Fibroblast of lung (primary cell): ENCODE measurements around the gene ZNF688. TPM values are rescaled to one million over a fixed set of nuclear protein-coding genes. Genes with fewer than 3 reads are reported as not detected.
A peak's percentile ranks its signal among the peaks of the same experiment; 100 is the strongest.

Source experiments
- DNase-seq, 2 donors: peaks; one replicate each; pipeline versions ENCODE4 v3.0.0 to v3.0.0-alpha.2; 2010; ENCODE audit warnings: low read depth in 2 of 2
- H2AFZ ChIP-seq: 2 replicates; pipeline ENCODE4 v1.5.1; 2012; ENCODE audit warnings: low read length, control low read depth, inconsistent platforms
- H3K27ac ChIP-seq: 2 replicates; pipeline ENCODE4 v1.5.1; 2011; ENCODE audit warnings: low read length, control low read depth; ENCODE audit not compliant: insufficient read depth
- H3K27me3 ChIP-seq: 2 replicates; pipeline ENCODE4 v1.5.1; 2011; ENCODE audit warnings: mild to moderate bottlenecking, low read length; ENCODE audit not compliant: control insufficient read depth, insufficient read depth
- H3K36me3 ChIP-seq: 2 replicates; pipeline ENCODE4 v1.5.1; 2011; ENCODE audit warnings: low read length; ENCODE audit not compliant: control insufficient read depth, insufficient read depth
- H3K4me1 ChIP-seq: 2 replicates; pipeline ENCODE4 v1.5.1; 2011; ENCODE audit warnings: low read length; ENCODE audit not compliant: control insufficient read depth, insufficient read depth; ENCODE audit errors: extremely low read depth
- H3K4me2 ChIP-seq: 2 replicates; pipeline ENCODE4 v1.5.1; 2011; ENCODE audit warnings: low read length, control low read depth; ENCODE audit not compliant: insufficient read depth; ENCODE audit errors: extremely low read depth
- H3K4me3 ChIP-seq, 4 experiments: fragments of 200-600 bp in 1 of 4; sonication (generic) in 1 of 4; replicated peaks in 1 of 4; 2 replicates each; pipeline ENCODE4 v1.5.1; 2011 to 2016; ENCODE audit warnings: low read length in 4 of 4, low read depth in 3 of 4, mild to moderate bottlenecking in 3 of 4, control low read depth in 2 of 4, inconsistent platforms in 1 of 4, mixed read lengths in 1 of 4; ENCODE audit not compliant: insufficient read depth in 1 of 4; ENCODE audit errors: control extremely low read depth in 1 of 4
- H3K79me2 ChIP-seq: 2 replicates; pipeline ENCODE4 v1.5.1; 2012; ENCODE audit warnings: mild to moderate bottlenecking, low read length, inconsistent platforms; ENCODE audit not compliant: control insufficient read depth, insufficient read depth
- H3K9ac ChIP-seq: 2 replicates; pipeline ENCODE4 v1.5.1; 2011; ENCODE audit warnings: mild to moderate bottlenecking, low read length, control low read depth; ENCODE audit not compliant: insufficient read depth
- H3K9me3 ChIP-seq: 2 replicates; pipeline ENCODE4 v1.5.1; 2012; ENCODE audit warnings: low read depth, low read length; ENCODE audit not compliant: control insufficient read depth, insufficient read depth
- H4K20me1 ChIP-seq: 2 replicates; pipeline ENCODE4 v1.5.1; 2011; ENCODE audit warnings: low read length; ENCODE audit not compliant: control insufficient read depth, insufficient read depth; ENCODE audit errors: extremely low read depth
- EZH2 ChIP-seq: IDR thresholded peaks from 2 replicates; pipeline ENCODE4 v1.5.1; 2012; ENCODE audit warnings: low read length, control low read depth, mild to moderate bottlenecking; ENCODE audit errors: missing control alignments
- polyA minus RNA-seq: library from RNA; depleted of rRNA, polyadenylated mRNA; stranded (reverse); fragments of >200 nt; gene quantifications from 2 replicates; pipeline ENCODE4 v1.2.3, GENCODE V29; 2011; ENCODE audit warnings: low replicate concordance
- polyA plus RNA-seq, 2 donors: library from polyadenylated mRNA; depleted of rRNA in 1 of 2; stranded (reverse) in 1 of 2; unstranded in 1 of 2; fragments of >200 nt; gene quantifications; 2 replicates each; pipeline ENCODE4 v1.2.1, GENCODE V29; 2011 to 2012; ENCODE audit warnings: missing spikeins in 1 of 2
- total RNA-seq: library from RNA; depleted of rRNA; stranded (reverse); fragments of >200 nt; gene quantifications from 2 replicates; pipeline ENCODE4 v1.2.1, GENCODE V29; 2014
- TF ChIP-seq, protein P1 (sequence below), 2 donors: IDR thresholded peaks in 1 of 2; conservative IDR thresholded peaks in 1 of 2; 1 replicate in 1 of 2; 2 replicates in 1 of 2; pipeline ENCODE4 v1.5.1; 2011 to 2012; ENCODE audit warnings: low read length in 2 of 2, control low read depth in 1 of 2, inconsistent platforms in 1 of 2, low read depth in 1 of 2, mild to moderate bottlenecking in 1 of 2

ZNF688 gene
- 10.3 and 12.9 TPM in 2 replicates for total RNA-seq
- 3.0 and 3.1 TPM in 2 replicates for polyA plus RNA-seq
- 4.6 and 7.3 TPM in 2 replicates for polyA plus RNA-seq (2012)
- 0.86 and 2.0 TPM in 2 replicates for polyA minus RNA-seq

DNA sequence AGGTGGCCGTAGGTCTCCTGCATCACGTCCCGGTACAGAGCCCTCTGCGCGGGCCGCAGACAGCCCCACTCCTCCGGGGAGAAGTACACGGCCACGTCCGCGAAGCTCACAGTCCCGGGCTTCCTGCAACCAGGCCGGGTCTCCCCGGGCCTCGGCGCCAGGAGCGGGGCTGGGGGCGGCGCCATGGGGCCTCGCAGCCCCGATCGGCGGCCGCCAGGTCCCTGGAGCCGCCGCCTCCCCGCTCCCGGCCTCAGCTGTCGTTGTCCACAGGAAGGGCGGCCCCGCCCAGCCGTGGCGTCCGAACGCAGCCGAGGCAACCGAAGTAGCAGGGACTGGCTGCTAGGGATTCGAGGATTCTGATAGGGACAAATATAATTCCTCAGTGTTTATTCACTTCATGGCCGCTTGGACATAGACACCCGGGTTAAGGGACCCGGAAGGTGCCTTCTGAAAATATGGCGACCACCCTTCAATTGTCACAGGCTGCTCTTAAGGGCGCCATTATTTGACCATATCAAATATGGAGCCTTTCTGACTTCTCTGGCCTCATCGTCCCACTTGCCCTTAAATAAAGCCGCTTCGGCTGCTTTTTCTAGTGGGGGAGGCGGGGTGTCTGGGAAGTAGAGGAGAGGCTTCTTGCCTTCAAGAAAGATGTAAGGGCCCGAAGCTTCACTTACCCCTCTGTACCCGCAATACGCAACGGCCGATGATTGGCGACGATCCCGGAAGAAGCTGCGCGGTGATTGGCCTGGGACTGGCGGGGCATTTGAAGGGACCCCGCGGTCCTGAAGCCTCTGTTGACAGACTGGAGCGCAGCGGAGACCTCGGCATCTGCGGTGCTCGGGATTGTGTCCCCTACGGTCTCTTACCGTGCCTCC is at the start of gene ZNF688:
Gene ZNF688, minus strand, starts transcription at position 270 of the 878 bp plus-strand sequence. Its CDS starts 85 bp downstream, at position 185.
- H3K4me2 ChIP-seq, result peak within 1 kb of the TSS; percentile 98
- DNase-seq, result peak; percentile 98 to 99
- no peaks in the 10 kb centered on the region for H3K36me3 ChIP-seq
- no peaks in the 10 kb centered on the region for H3K27me3 ChIP-seq
- H3K27ac ChIP-seq, result peak within 1 kb of the TSS; percentile 69
- H3K4me3 ChIP-seq, result peak within 1 kb of the TSS; percentile 54 to 78 (median 71)
- H2AFZ ChIP-seq, result peak within 1 kb of the TSS; percentile 70
- H3K4me1 ChIP-seq, result peaks cover 3% of the 10 kb centered on the region
- H3K9me3 ChIP-seq, result no peaks in the 10 kb centered on the region
- H3K79me2 ChIP-seq, result no peaks in the 10 kb centered on the region
- H4K20me1 ChIP-seq, result no peaks in the 10 kb centered on the region
- H3K9ac ChIP-seq, result peak within 1 kb of the TSS; percentile 68
- no peak for TF ChIP-seq EZH2
- TF ChIP-seq, protein P1, sequence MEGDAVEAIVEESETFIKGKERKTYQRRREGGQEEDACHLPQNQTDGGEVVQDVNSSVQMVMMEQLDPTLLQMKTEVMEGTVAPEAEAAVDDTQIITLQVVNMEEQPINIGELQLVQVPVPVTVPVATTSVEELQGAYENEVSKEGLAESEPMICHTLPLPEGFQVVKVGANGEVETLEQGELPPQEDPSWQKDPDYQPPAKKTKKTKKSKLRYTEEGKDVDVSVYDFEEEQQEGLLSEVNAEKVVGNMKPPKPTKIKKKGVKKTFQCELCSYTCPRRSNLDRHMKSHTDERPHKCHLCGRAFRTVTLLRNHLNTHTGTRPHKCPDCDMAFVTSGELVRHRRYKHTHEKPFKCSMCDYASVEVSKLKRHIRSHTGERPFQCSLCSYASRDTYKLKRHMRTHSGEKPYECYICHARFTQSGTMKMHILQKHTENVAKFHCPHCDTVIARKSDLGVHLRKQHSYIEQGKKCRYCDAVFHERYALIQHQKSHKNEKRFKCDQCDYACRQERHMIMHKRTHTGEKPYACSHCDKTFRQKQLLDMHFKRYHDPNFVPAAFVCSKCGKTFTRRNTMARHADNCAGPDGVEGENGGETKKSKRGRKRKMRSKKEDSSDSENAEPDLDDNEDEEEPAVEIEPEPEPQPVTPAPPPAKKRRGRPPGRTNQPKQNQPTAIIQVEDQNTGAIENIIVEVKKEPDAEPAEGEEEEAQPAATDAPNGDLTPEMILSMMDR (conservative IDR thresholded peaks at IDR 0.05 in 1 of 2, IDR thresholded peaks at IDR 0.05 in 1 of 2; ENCODE audit: low read depth in 1 of 2, low read length in 2 of 2), result no peak

DNA sequence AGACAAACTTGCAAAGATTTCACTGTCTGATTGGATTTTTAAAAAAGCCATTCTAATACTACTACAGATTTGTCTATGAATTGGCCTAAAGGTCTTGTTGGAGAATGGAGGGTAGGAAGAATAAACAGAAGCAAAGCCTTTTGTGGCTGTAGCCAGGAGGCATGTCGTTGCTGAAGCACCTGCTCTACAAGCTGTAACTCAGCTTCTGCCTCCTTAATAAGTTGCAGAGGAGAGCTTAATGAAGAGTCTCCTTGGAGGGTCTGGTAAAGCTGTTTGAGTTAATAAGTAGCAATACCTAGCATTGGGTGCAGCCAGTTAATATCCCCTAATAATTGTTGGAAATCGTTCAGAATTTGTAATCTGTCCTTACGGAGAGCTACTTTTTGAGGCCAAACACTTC is 48.7 kb upstream of the ZNF688 start:
- Histone ChIP-seq H3K4me1 (no peaks in the 10 kb centered on the region), H3K36me3 (no peaks in the 10 kb centered on the region), H3K27ac (no peak overlapping the region), H4K20me1 (no peaks in the 10 kb centered on the region), H3K9me3 (no peaks in the 10 kb centered on the region), H3K4me2 (no peak overlapping the region), H3K9ac (no peak overlapping the region), H3K4me3 (no peak overlapping the region), H3K79me2 (no peaks in the 10 kb centered on the region), H3K27me3 (peaks cover 12% of the 10 kb centered on the region), H2AFZ (no peak overlapping the region)
- TF ChIP-seq EZH2, result no peak
- TF ChIP-seq, protein P1 (conservative IDR thresholded peaks at IDR 0.05 in 1 of 2, IDR thresholded peaks at IDR 0.05 in 1 of 2; ENCODE audit: low read depth in 1 of 2, low read length in 2 of 2), result no peak
- no peak for DNase-seq

DNA sequence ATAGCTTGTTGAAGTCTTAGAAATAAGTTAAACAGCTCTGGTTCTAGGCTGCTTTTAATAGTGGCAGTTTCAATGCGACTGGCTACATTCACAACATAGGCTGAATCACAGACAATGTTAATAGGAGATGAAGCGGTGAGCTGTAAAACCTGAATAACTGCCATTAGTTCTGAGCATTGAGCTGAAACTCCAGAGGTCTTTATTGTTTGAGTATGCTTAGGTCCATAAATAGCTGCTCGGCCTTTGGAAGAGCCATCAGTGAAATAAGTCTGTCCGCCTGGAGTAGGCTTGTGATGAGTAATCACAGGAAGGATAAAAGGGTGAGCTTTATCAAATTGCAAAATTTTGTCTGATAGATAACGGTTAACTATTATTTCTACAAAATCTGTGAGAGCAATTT is 48.1 kb upstream of the ZNF688 start:
- H3K36me3 ChIP-seq, result no peaks in the 10 kb centered on the region
- H3K27me3 ChIP-seq, result peaks cover 12% of the 10 kb centered on the region
- no peak for TF ChIP-seq EZH2
- TF ChIP-seq, protein P1 (conservative IDR thresholded peaks at IDR 0.05 in 1 of 2, IDR thresholded peaks at IDR 0.05 in 1 of 2; ENCODE audit: low read depth in 1 of 2, low read length in 2 of 2), result no peak
- H3K27ac ChIP-seq, result no peak overlapping the region
- H3K79me2 ChIP-seq, result no peaks in the 10 kb centered on the region
- DNase-seq, result no peak
- no peak overlapping the region for H2AFZ ChIP-seq
- H4K20me1 ChIP-seq, result no peaks in the 10 kb centered on the region
- H3K4me3 ChIP-seq, result no peak overlapping the region
- H3K4me2 ChIP-seq, result no peak overlapping the region
- no peaks in the 10 kb centered on the region for H3K4me1 ChIP-seq
- no peak overlapping the region for H3K9ac ChIP-seq
- no peaks in the 10 kb centered on the region for H3K9me3 ChIP-seq
